Neural progenitor cell (in vitro differentiated cells): ENCODE data around the gene ZFY. TPM values are rescaled to one million over a fixed set of nuclear protein-coding genes. Genes with fewer than 3 reads are reported as not detected.

Experiments
- DNase-seq: peaks from one replicate; pipeline ENCODE4 v3.0.0-alpha.2; 2016; ENCODE audit warnings: low spot score
- H2AFZ ChIP-seq: fragments of 200-600 bp; sonication (generic); replicated peaks from 2 replicates; pipeline ENCODE4 v1.6.1; 2016; ENCODE audit warnings: antibody characterized with exemption
- H3F3A ChIP-seq: fragments of 200-600 bp; sonication (generic); 2 replicates; pipeline ENCODE4 v1.6.1; 2016; ENCODE audit warnings: antibody characterized with exemption, low read depth
- H3K27ac ChIP-seq: fragments of 200-600 bp; sonication (generic); 2 replicates; pipeline ENCODE4 v1.5.1; 2016; ENCODE audit warnings: mild to moderate bottlenecking
- H3K27me3 ChIP-seq: fragments of 200-600 bp; sonication (generic); 2 replicates; pipeline ENCODE4 v1.6.1; 2016; ENCODE audit warnings: mild to moderate bottlenecking, moderate library complexity
- H3K36me3 ChIP-seq: fragments of 200-600 bp; sonication (generic); 2 replicates; pipeline ENCODE4 v1.5.1; 2016
- H3K4me1 ChIP-seq: fragments of 200-600 bp; sonication (generic); 2 replicates; pipeline ENCODE4 v1.6.1; 2016; ENCODE audit warnings: mixed run types
- H3K4me2 ChIP-seq: fragments of 200-600 bp; sonication (generic); 2 replicates; pipeline ENCODE4 v1.6.1; 2016
- H3K4me3 ChIP-seq: fragments of 200-600 bp; sonication (generic); 2 replicates; pipeline ENCODE4 v1.5.1; 2016
- H3K79me2 ChIP-seq: fragments of 200-600 bp; sonication (generic); 2 replicates; pipeline ENCODE4 v1.6.1; 2016; ENCODE audit warnings: low read depth
- H3K9ac ChIP-seq: fragments of 200-600 bp; sonication (generic); 2 replicates; pipeline ENCODE4 v1.6.1; 2016
- H3K9me3 ChIP-seq: fragments of 200-600 bp; sonication (generic); 2 replicates; pipeline ENCODE4 v1.5.1; 2016; ENCODE audit warnings: low read depth
- H4K20me1 ChIP-seq: fragments of 200-600 bp; sonication (generic); 2 replicates; pipeline ENCODE4 v1.6.1; 2016; ENCODE audit warnings: low read depth
- H3K27ac Mint-ChIP-seq: 3 replicates; pipeline ENCODE4 v1.8.0; 2021; ENCODE audit warnings: mixed read lengths
- H3K27me3 Mint-ChIP-seq: 2 replicates; pipeline ENCODE4 v1.8.0; 2022; ENCODE audit warnings: low read depth, mild to moderate bottlenecking, inconsistent platforms, moderate library complexity, mixed read lengths; ENCODE audit not compliant: insufficient read depth
- H3K36me3 Mint-ChIP-seq: 3 replicates; pipeline ENCODE4 v1.8.0; 2021; ENCODE audit warnings: mixed read lengths
- H3K4me1 Mint-ChIP-seq: 3 replicates; pipeline ENCODE4 v1.8.0; 2021; ENCODE audit warnings: mixed read lengths
- H3K4me3 Mint-ChIP-seq: 3 replicates; pipeline ENCODE4 v1.8.0; 2021; ENCODE audit warnings: mild to moderate bottlenecking, moderate library complexity, mixed read lengths
- H3K9me3 Mint-ChIP-seq: 3 replicates; pipeline ENCODE4 v1.8.0; 2020; ENCODE audit warnings: mixed read lengths
- EZH2 ChIP-seq: fragments of 200-600 bp; sonication (generic); IDR thresholded peaks from 2 replicates; pipeline ENCODE4 v1.6.1; 2017; ENCODE audit warnings: antibody characterized with exemption, mild to moderate bottlenecking, moderate library complexity
- EZH2phosphoT487 ChIP-seq: fragments of 200-600 bp; sonication (generic); IDR thresholded peaks from 2 replicates; pipeline ENCODE4 v1.6.1; 2017; ENCODE audit warnings: antibody characterized with exemption
- total RNA-seq: library from RNA; depleted of rRNA; stranded (reverse); fragments of >200 nt; gene quantifications from 2 replicates; pipeline ENCODE4 v1.2.3, GENCODE V29; 2015; ENCODE audit warnings: low replicate concordance
- TF ChIP-seq, protein P1 (sequence below): fragments of 200-600 bp; sonication (generic); IDR thresholded peaks from 2 replicates; pipeline ENCODE4 v1.5.1; 2017; ENCODE audit warnings: antibody characterized with exemption, mild to moderate bottlenecking

Gene ZFY
- total RNA-seq, 1 donor from 2014 or later, result not detected

- Histone ChIP-seq H3K36me3 (no peaks in the 10 kb centered on the region), H3K4me3 (no peak overlapping the region), H3K9ac (no peak overlapping the region), H4K20me1 (no peaks in the 10 kb centered on the region), H2AFZ (no peak overlapping the region), H3K79me2 (no peaks in the 10 kb centered on the region), H3K9me3 (no peaks in the 10 kb centered on the region), H3K27ac (no peak overlapping the region), H3K4me1 (no peaks in the 10 kb centered on the region), H3K4me2 (no peak overlapping the region), H3F3A (no peaks in the 10 kb centered on the region), H3K27me3 (no peaks in the 10 kb centered on the region)
- H3K4me1 Mint-ChIP-seq, result no peaks in the 10 kb centered on the region
- H3K27ac Mint-ChIP-seq, result no peak overlapping the region
- H3K4me3 Mint-ChIP-seq, result no peak overlapping the region
- H3K36me3 Mint-ChIP-seq, result no peaks in the 10 kb centered on the region
- TF ChIP-seq EZH2 (no peak), EZH2phosphoT487 (no peak)
- TF ChIP-seq, protein P1, sequence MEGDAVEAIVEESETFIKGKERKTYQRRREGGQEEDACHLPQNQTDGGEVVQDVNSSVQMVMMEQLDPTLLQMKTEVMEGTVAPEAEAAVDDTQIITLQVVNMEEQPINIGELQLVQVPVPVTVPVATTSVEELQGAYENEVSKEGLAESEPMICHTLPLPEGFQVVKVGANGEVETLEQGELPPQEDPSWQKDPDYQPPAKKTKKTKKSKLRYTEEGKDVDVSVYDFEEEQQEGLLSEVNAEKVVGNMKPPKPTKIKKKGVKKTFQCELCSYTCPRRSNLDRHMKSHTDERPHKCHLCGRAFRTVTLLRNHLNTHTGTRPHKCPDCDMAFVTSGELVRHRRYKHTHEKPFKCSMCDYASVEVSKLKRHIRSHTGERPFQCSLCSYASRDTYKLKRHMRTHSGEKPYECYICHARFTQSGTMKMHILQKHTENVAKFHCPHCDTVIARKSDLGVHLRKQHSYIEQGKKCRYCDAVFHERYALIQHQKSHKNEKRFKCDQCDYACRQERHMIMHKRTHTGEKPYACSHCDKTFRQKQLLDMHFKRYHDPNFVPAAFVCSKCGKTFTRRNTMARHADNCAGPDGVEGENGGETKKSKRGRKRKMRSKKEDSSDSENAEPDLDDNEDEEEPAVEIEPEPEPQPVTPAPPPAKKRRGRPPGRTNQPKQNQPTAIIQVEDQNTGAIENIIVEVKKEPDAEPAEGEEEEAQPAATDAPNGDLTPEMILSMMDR, result no peak
- H3K9me3 Mint-ChIP-seq, result no peaks in the 10 kb centered on the region
- no peak for DNase-seq
- H3K27me3 Mint-ChIP-seq, result no peaks in the 10 kb centered on the region
Observed at GRCh38 chrY:2935716-2936435, 695 bp downstream of the ZFY start.

DNA sequence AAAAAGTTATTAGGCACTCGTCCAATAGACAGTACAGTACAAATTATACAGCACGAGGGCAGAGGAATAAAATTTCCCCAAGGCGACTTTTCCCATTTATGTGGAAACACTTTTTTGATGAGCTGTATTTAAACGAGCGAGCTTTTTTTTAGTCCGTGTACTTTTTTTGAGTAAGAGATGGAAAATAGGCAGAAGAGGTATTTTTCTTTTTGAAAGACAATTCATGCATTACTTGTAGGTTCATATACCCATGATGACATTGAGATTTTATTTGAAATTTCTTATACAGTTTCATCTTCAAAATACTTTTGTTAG, 1.2 kb downstream of the ZFY start:
- Mint-ChIP-seq H3K27me3 (no peaks in the 10 kb centered on the region), H3K9me3 (no peaks in the 10 kb centered on the region), H3K4me3 (no peak overlapping the region), H3K36me3 (no peaks in the 10 kb centered on the region), H3K27ac (no peak overlapping the region), H3K4me1 (no peaks in the 10 kb centered on the region)
- no peak for DNase-seq
- Histone ChIP-seq H3K4me3 (no peak overlapping the region), H3K9me3 (no peaks in the 10 kb centered on the region), H3K4me2 (no peak overlapping the region), H3K36me3 (no peaks in the 10 kb centered on the region), H3K4me1 (no peaks in the 10 kb centered on the region), H4K20me1 (no peaks in the 10 kb centered on the region), H3K27ac (no peak overlapping the region), H3K9ac (no peak overlapping the region), H3F3A (no peaks in the 10 kb centered on the region), H2AFZ (no peak overlapping the region), H3K27me3 (no peaks in the 10 kb centered on the region), H3K79me2 (no peaks in the 10 kb centered on the region)
- TF ChIP-seq, protein P1, result no peak
- TF ChIP-seq EZH2 (no peak), EZH2phosphoT487 (no peak)

- H3K9ac ChIP-seq, result no peak overlapping the region
- no peak overlapping the region for H3K4me3 Mint-ChIP-seq
Observed at GRCh38 chrY:2937149-2937548, 2.0 kb downstream of the ZFY start.

More at GRCh38 chrY:2937149-2937548, 2.0 kb downstream of the ZFY start:
- Mint-ChIP-seq H3K27ac (no peak overlapping the region), H3K4me1 (no peaks in the 10 kb centered on the region), H3K27me3 (no peaks in the 10 kb centered on the region), H3K9me3 (no peaks in the 10 kb centered on the region), H3K36me3 (no peaks in the 10 kb centered on the region)
- Histone ChIP-seq H3K4me2 (no peak overlapping the region), H3K4me1 (no peaks in the 10 kb centered on the region), H3K27me3 (no peaks in the 10 kb centered on the region), H3K27ac (no peak overlapping the region), H2AFZ (no peak overlapping the region), H4K20me1 (no peaks in the 10 kb centered on the region), H3K9me3 (no peaks in the 10 kb centered on the region), H3K36me3 (no peaks in the 10 kb centered on the region), H3K4me3 (no peak overlapping the region), H3K79me2 (no peaks in the 10 kb centered on the region), H3F3A (no peaks in the 10 kb centered on the region)
- no peak for DNase-seq
- TF ChIP-seq EZH2, result no peak
- TF ChIP-seq EZH2phosphoT487, result no peak
- TF ChIP-seq, protein P1, result no peak
